DND-41 (cell line): ENCODE data around the gene PC.

Experiments
- ATAC-seq: fragments of 200-7000 bp; cut with Tn5 transposase; 3 replicates; pipeline ENCODE4 v1.9.1; 2021; ENCODE audit warnings: low read depth; ENCODE audit not compliant: insufficient read depth
- DNase-seq: peaks from one replicate; pipeline ENCODE4 v3.0.0-alpha.2; 2020
- H2AFZ ChIP-seq: 2 replicates; pipeline ENCODE4 v1.6.0; 2012; ENCODE audit warnings: low read depth, low read length
- H3K27ac ChIP-seq: 2 replicates; pipeline ENCODE4 v1.5.1; 2012; ENCODE audit warnings: low read length, inconsistent platforms
- H3K27me3 ChIP-seq: fragments of 200-600 bp; sonication (generic); 2 replicates; pipeline ENCODE4 v1.6.0; 2012; ENCODE audit warnings: low read length, mild to moderate bottlenecking, inconsistent platforms; ENCODE audit not compliant: insufficient read depth, poor library complexity
- H3K36me3 ChIP-seq: 2 replicates; pipeline ENCODE4 v1.5.1; 2012; ENCODE audit warnings: low read length, inconsistent platforms; ENCODE audit not compliant: insufficient read depth
- H3K4me1 ChIP-seq: 2 replicates; pipeline ENCODE4 v1.5.1; 2012; ENCODE audit warnings: mild to moderate bottlenecking, low read length; ENCODE audit not compliant: insufficient read depth
- H3K4me2 ChIP-seq: 2 replicates; pipeline ENCODE4 v1.6.0; 2012; ENCODE audit warnings: mild to moderate bottlenecking, moderate library complexity, low read length, inconsistent platforms; ENCODE audit not compliant: insufficient read depth
- H3K4me3 ChIP-seq, 2 experiments: fragments of 200-600 bp in 1 of 2; shearing (Covaris generic) in 1 of 2; 2 replicates each; pipeline ENCODE4 v1.5.1; 2012 to 2016; ENCODE audit warnings: inconsistent platforms in 2 of 2, low read length in 2 of 2, mild to moderate bottlenecking in 2 of 2, low read depth in 1 of 2, moderate library complexity in 1 of 2
- H3K79me2 ChIP-seq: 2 replicates; pipeline ENCODE4 v1.6.0; 2012; ENCODE audit warnings: low read length, inconsistent platforms; ENCODE audit not compliant: insufficient read depth
- H3K9ac ChIP-seq: 2 replicates; pipeline ENCODE4 v1.6.0; 2012; ENCODE audit warnings: low read depth, mild to moderate bottlenecking, inconsistent platforms, low read length, moderate library complexity
- H3K9me3 ChIP-seq: 2 replicates; pipeline ENCODE4 v1.5.1; 2012; ENCODE audit warnings: low read length, moderate library complexity, mild to moderate bottlenecking, inconsistent platforms; ENCODE audit not compliant: insufficient read depth, severe bottlenecking
- H4K20me1 ChIP-seq: 2 replicates; pipeline ENCODE4 v1.6.0; 2012; ENCODE audit warnings: low read length; ENCODE audit not compliant: insufficient read depth
- CTCF ChIP-seq: IDR thresholded peaks from 2 replicates; pipeline ENCODE4 v1.5.1; 2012; ENCODE audit warnings: borderline replicate concordance, low read length, moderate library complexity, mild to moderate bottlenecking; ENCODE audit not compliant: poor library complexity, severe bottlenecking; ENCODE audit errors: extremely low read depth
- EZH2 ChIP-seq: IDR thresholded peaks from 3 replicates; pipeline ENCODE4 v1.6.1; 2012; ENCODE audit warnings: borderline replicate concordance, low read depth, mild to moderate bottlenecking, moderate library complexity, low read length, inconsistent platforms; ENCODE audit not compliant: severe bottlenecking

The PC gene

GRCh38 chr11:66901964-66902390, 56.2 kb downstream of the PC start:
- H3K27ac ChIP-seq = no peak overlapping the region
- no peaks in the 10 kb centered on the region for H3K4me1 ChIP-seq
- no peaks in the 10 kb centered on the region for H3K79me2 ChIP-seq
- H3K27me3 ChIP-seq = no peaks in the 10 kb centered on the region
- H3K9me3 ChIP-seq = no peaks in the 10 kb centered on the region
- no peak overlapping the region for H2AFZ ChIP-seq
- no peak for ATAC-seq
- no peak for DNase-seq
- TF ChIP-seq EZH2 (no peak), CTCF (no peak)
- H4K20me1 ChIP-seq = no peaks in the 10 kb centered on the region
- H3K36me3 ChIP-seq = no peaks in the 10 kb centered on the region
- H3K9ac ChIP-seq = no peak overlapping the region
- H3K4me3 ChIP-seq = no peak overlapping the region
- H3K4me2 ChIP-seq = no peak overlapping the region

GRCh38 chr11:66894141-66894540, 64.0 kb downstream of the PC start:
- H4K20me1 ChIP-seq = no peaks in the 10 kb centered on the region; the same call in 1 of the 2 replicates
- no peak overlapping the region for H3K4me3 ChIP-seq
- no peak overlapping the region for H3K9ac ChIP-seq
- H3K79me2 ChIP-seq = no peaks in the 10 kb centered on the region
- H3K27ac ChIP-seq = no peak overlapping the region
- no peaks in the 10 kb centered on the region for H3K9me3 ChIP-seq
- TF ChIP-seq EZH2 (no peak), CTCF (no peak)
- no peaks in the 10 kb centered on the region for H3K27me3 ChIP-seq
- no peak for ATAC-seq
- DNase-seq = no peak
- no peaks in the 10 kb centered on the region for H3K4me1 ChIP-seq
- no peaks in the 10 kb centered on the region for H3K36me3 ChIP-seq
- no peak overlapping the region for H2AFZ ChIP-seq
- H3K4me2 ChIP-seq = no peak overlapping the region

GRCh38 chr11:66892911-66893310, 65.3 kb downstream of the PC start:
- H3K4me3 ChIP-seq = no peak overlapping the region
- no peaks in the 10 kb centered on the region for H3K36me3 ChIP-seq
- H3K4me2 ChIP-seq = no peak overlapping the region
- H4K20me1 ChIP-seq = no peaks in the 10 kb centered on the region; the same call in 1 of the 2 replicates
- H3K27me3 ChIP-seq = no peaks in the 10 kb centered on the region
- no peak overlapping the region for H2AFZ ChIP-seq
- TF ChIP-seq CTCF = no peak
- TF ChIP-seq EZH2 = no peak
- DNase-seq = no peak
- H3K9me3 ChIP-seq = no peaks in the 10 kb centered on the region
- no peak for ATAC-seq
- no peak overlapping the region for H3K27ac ChIP-seq
- no peak overlapping the region for H3K9ac ChIP-seq
- H3K79me2 ChIP-seq = no peaks in the 10 kb centered on the region
- H3K4me1 ChIP-seq = no peaks in the 10 kb centered on the region
